GM12878 (cell line): ENCODE results near the gene CSNK1G3. TPM values are rescaled to one million over a fixed set of nuclear protein-coding genes. Genes with fewer than 3 reads are reported as not detected.

Source experiments
- ATAC-seq: fragments of 200-7000 bp; cut with Tn5 transposase; 3 replicates; pipeline ENCODE4 v1.9.1; 2020; ENCODE audit warnings: mild to moderate bottlenecking, moderate library complexity
- BruUV-seq: library from RNA; stranded (reverse); fragments of 400-500 nt; replicated peaks from 2 replicates; lab custom pipeline; 2021; lab: Mats Ljungman, UMichigan
- CTCF ChIA-PET: fragments of 300-600 bp; sonication (Branson Sonifier 250); formaldehyde crosslinking; extraction: SDS; loops from one replicate; lab custom pipeline; 2021; ENCODE audit warnings: inconsistent platforms; lab: Yijun Ruan, JAX
- POLR2A ChIA-PET: fragments of 350-600 bp; formaldehyde crosslinking; extraction: SDS; loops from one replicate; lab custom pipeline; 2021; ENCODE audit warnings: inconsistent platforms; lab: Charles Lee
- RAD21 ChIA-PET: fragments of 300-600 bp; sonication (Branson Sonifier 250); formaldehyde crosslinking; loops from one replicate; lab custom pipeline; 2023; ENCODE audit warnings: antibody characterized with exemption; ENCODE audit not compliant: unreplicated experiment; lab: Charles Lee
- SMC1A ChIA-PET: fragments of 300-600 bp; sonication (Branson Sonifier 250); formaldehyde crosslinking; loops from one replicate; lab custom pipeline; 2023; ENCODE audit not compliant: unreplicated experiment, uncharacterized antibody; lab: Charles Lee
- DNase-seq: peaks from one replicate; pipeline ENCODE4 v3.0.0-alpha.2; 2011; ENCODE audit warnings: low read depth, low spot score
- FAIRE-seq: peaks from 3 replicates; lab custom pipeline; 2011; peaks lifted over from hg19 to GRCh38; lab: Jason Lieb, UNC
- H2AFZ ChIP-seq: 2 replicates; pipeline ENCODE4 v1.6.0; 2011; ENCODE audit warnings: low read depth, low read length, control low read depth; ENCODE audit not compliant: control insufficient read depth
- H3K27ac ChIP-seq: 2 replicates; pipeline ENCODE4 v1.5.1; 2011; ENCODE audit warnings: control low read depth; ENCODE audit not compliant: control insufficient read depth, insufficient read depth
- H3K27me3 ChIP-seq, 2 experiments: replicated peaks in 1 of 2; 2 replicates each; pipeline versions ENCODE4 v1.6.0 to v1.6.1; 2011; ENCODE audit warnings: low read length in 1 of 2; ENCODE audit not compliant: control insufficient read depth in 2 of 2, insufficient read depth in 2 of 2
- H3K36me3 ChIP-seq, 2 experiments: 2 replicates each; pipeline ENCODE4 v1.5.1; 2011; ENCODE audit warnings: low read length in 1 of 2; ENCODE audit not compliant: control insufficient read depth in 2 of 2, insufficient read depth in 2 of 2
- H3K4me1 ChIP-seq: 2 replicates; pipeline ENCODE4 v1.6.1; 2011; ENCODE audit warnings: mild to moderate bottlenecking, low read length, moderate library complexity, mixed read lengths; ENCODE audit not compliant: control insufficient read depth, insufficient read depth
- H3K4me2 ChIP-seq: 2 replicates; pipeline ENCODE4 v1.6.0; 2011; ENCODE audit warnings: control low read depth; ENCODE audit not compliant: control insufficient read depth, insufficient read depth
- H3K4me3 ChIP-seq: fragments of 200-600 bp; sonication (generic); 2 replicates; pipeline ENCODE4 v1.5.1; 2016
- H3K79me2 ChIP-seq: 2 replicates; pipeline ENCODE4 v1.6.0; 2011; ENCODE audit warnings: low read length; ENCODE audit not compliant: control insufficient read depth, insufficient read depth
- H3K9ac ChIP-seq: 2 replicates; pipeline ENCODE4 v1.8.0; 2011; ENCODE audit warnings: low read length, control low read depth, mixed read lengths; ENCODE audit not compliant: control insufficient read depth, insufficient read depth
- H3K9me3 ChIP-seq: replicated peaks from 3 replicates; pipeline ENCODE4 v1.5.1; 2011; ENCODE audit warnings: mild to moderate bottlenecking, low read length; ENCODE audit not compliant: control insufficient read depth, insufficient read depth
- H4K20me1 ChIP-seq: 2 replicates; pipeline ENCODE4 v1.6.0; 2011; ENCODE audit not compliant: control insufficient read depth, insufficient read depth
- ASH2L ChIP-seq: fragments of 300-600, 200-600 bp; sonication (generic); IDR thresholded peaks from 2 replicates; pipeline ENCODE4 v1.6.1; 2017; ENCODE audit warnings: low read depth, mild to moderate bottlenecking, borderline replicate concordance
- BHLHE40 ChIP-seq, 2 experiments: fragments of 450-650 bp in 1 of 2; IDR thresholded peaks; 2 replicates each; pipeline ENCODE4 v1.6.1; 2011 to 2017; ENCODE audit warnings: low read depth in 2 of 2, borderline replicate concordance in 1 of 2, improper control_type of control experiment in 1 of 2, low read length in 1 of 2, mild to moderate bottlenecking in 1 of 2
- CREM ChIP-seq: IDR thresholded peaks from 2 replicates; pipeline ENCODE4 v1.6.1; 2014; ENCODE audit warnings: antibody characterized with exemption, low read depth
- GABPA ChIP-seq: IDR thresholded peaks from 2 replicates; pipeline ENCODE4 v1.6.1; 2014; ENCODE audit warnings: antibody characterized with exemption, low read depth, mild to moderate bottlenecking, inconsistent platforms
- IRF4 ChIP-seq: IDR thresholded peaks from 2 replicates; pipeline ENCODE4 v1.6.1; 2011; ENCODE audit warnings: low read depth, low read length
- MTA3 ChIP-seq: IDR thresholded peaks from 2 replicates; pipeline ENCODE4 v1.6.1; 2012; ENCODE audit warnings: low read length, inconsistent platforms, borderline replicate concordance
- NFYA ChIP-seq: IDR thresholded peaks from 2 replicates; pipeline ENCODE4 v1.6.1; 2011; ENCODE audit warnings: low read depth, mild to moderate bottlenecking, low read length, improper control_type of control experiment, borderline replicate concordance
- NR2C2 ChIP-seq: IDR thresholded peaks from 2 replicates; pipeline ENCODE4 v1.6.1; 2011; ENCODE audit warnings: borderline replicate concordance, low read depth; ENCODE audit not compliant: control insufficient read depth, insufficient read length
- NRF1 ChIP-seq: conservative IDR thresholded peaks from 2 replicates; pipeline ENCODE4 v1.6.1; 2011; ENCODE audit warnings: mild to moderate bottlenecking, low read depth, low read length, improper control_type of control experiment
- PAX8 ChIP-seq: fragments of 450-650 bp; IDR thresholded peaks from 2 replicates; pipeline ENCODE4 v1.6.1; 2017; ENCODE audit warnings: mild to moderate bottlenecking, moderate library complexity
- RB1 ChIP-seq: fragments of 450-650 bp; formaldehyde crosslinking; IDR thresholded peaks from 2 replicates; pipeline ENCODE4 v1.6.1; 2017; ENCODE audit warnings: mild to moderate bottlenecking, borderline replicate concordance
- RUNX3 ChIP-seq: IDR thresholded peaks from 2 replicates; pipeline ENCODE4 v1.6.1; 2012; ENCODE audit warnings: low read length, inconsistent platforms
- SREBF2 ChIP-seq: IDR thresholded peaks from 2 replicates; pipeline ENCODE4 v1.6.1; 2012; ENCODE audit warnings: mild to moderate bottlenecking, low read length
- TCF7 ChIP-seq: IDR thresholded peaks from 2 replicates; pipeline ENCODE4 v1.6.1; 2014; ENCODE audit warnings: antibody characterized with exemption, borderline replicate concordance
- ZNF274 ChIP-seq: IDR thresholded peaks from one replicate; pipeline ENCODE4 v1.8.0; 2011; ENCODE audit not compliant: insufficient read length, insufficient read depth
- WGBS: methylation state at CpG from one replicate; pipeline ENCODE4 v1.1.6; 2016; ENCODE audit warnings: low lambda C conversion rate; ENCODE audit not compliant: insufficient replicate concordance, insufficient coverage; ENCODE audit errors: missing lambda C conversion rate; 5-methylcytosine and 5-hydroxymethylcytosine counted together
- in situ Hi-C: fragments of 300-500 bp; cut with MboI; formaldehyde crosslinking; loops from 9 replicates; pipeline ENCODE4 v1.14.3; 2018; ENCODE audit warnings: mixed read lengths
- intact Hi-C: fragments of 100-400 bp; cut with micrococcal nuclease; formaldehyde crosslinking; loops from one replicate; pipeline ENCODE4 v1.14.2; 2022; ENCODE audit not compliant: unreplicated experiment
- polyA plus RNA-seq, 11 experiments: library from polyadenylated mRNA; depleted of rRNA in 4 of 11; unstranded in 6 of 11; stranded (reverse) in 5 of 11; fragments of >200 nt; fragmentation: Nextera tagmentation in 4 of 11; fragmentation: Illumina TruSeq in 1 of 11; extraction: Ambion mirVana in 4 of 11; extraction: Trizol in 1 of 11; gene quantifications; 1 replicate in 1 of 11; 2 replicates in 10 of 11; pipeline versions ENCODE4 v1.2.1 to v1.2.3, GENCODE V29; 2011 to 2016; ENCODE audit warnings: inconsistent platforms in 2 of 11, missing spikeins in 2 of 11, low read depth in 1 of 11
- total RNA-seq, 4 experiments: library from RNA; depleted of rRNA in 3 of 4; stranded (reverse); fragments of >200 nt in 3 of 4; fragmentation: Illumina TruSeq in 1 of 4; extraction: Trizol in 1 of 4; gene quantifications; 2 replicates each; pipeline versions ENCODE4 v1.2.1 to v1.2.3, GENCODE V29; 2013 to 2021
- TF ChIP-seq, protein P1 (sequence below), 3 experiments: IDR thresholded peaks in 2 of 3; conservative IDR thresholded peaks in 1 of 3; 2 replicates each; pipeline ENCODE4 v1.5.1; 2011; ENCODE audit warnings: low read depth in 3 of 3, low read length in 3 of 3, mild to moderate bottlenecking in 3 of 3, control low read depth in 2 of 3, moderate library complexity in 2 of 3, inconsistent platforms in 1 of 3, mixed read lengths in 1 of 3; ENCODE audit not compliant: control insufficient read depth in 2 of 3, insufficient read depth in 1 of 3; ENCODE audit errors: extremely low read depth in 1 of 3
- TF ChIP-seq, protein P2 (sequence below): fragments of 450-650 bp; IDR thresholded peaks from 2 replicates; pipeline ENCODE4 v1.6.1; 2017; ENCODE audit warnings: mild to moderate bottlenecking
- TF ChIP-seq, protein P3 (sequence below): fragments of 450-650 bp; IDR thresholded peaks from 2 replicates; pipeline ENCODE4 v1.6.1; 2014; ENCODE audit warnings: mild to moderate bottlenecking

Gene CSNK1G3
- total and polyA plus RNA-seq, 10 of the 15 experiments (the other 5 are each of a cell fraction or from before 2014, with no cell fraction given), result 7.4 to 24.1 (median 17.9) TPM

DNA sequence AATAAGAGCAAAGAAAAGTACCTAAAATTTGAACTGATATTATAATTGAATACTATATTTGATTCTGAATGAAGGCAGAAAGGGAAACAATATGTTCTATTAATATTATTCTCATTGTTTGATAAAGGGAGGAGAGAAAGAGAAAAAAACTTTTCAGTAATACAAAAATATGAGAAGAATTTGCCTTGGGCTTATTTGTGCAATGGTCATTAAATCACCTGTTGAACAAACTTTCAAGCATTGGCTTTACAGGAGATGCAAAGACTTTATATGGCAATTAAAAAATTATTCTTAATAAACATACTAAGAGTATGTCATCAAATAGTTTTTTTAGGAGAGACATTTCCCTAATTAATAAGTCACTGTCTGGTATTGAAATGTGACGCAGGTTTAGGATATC lies 85.0 kb downstream of the CSNK1G3 start (continued):
- TF ChIP-seq, protein P1, sequence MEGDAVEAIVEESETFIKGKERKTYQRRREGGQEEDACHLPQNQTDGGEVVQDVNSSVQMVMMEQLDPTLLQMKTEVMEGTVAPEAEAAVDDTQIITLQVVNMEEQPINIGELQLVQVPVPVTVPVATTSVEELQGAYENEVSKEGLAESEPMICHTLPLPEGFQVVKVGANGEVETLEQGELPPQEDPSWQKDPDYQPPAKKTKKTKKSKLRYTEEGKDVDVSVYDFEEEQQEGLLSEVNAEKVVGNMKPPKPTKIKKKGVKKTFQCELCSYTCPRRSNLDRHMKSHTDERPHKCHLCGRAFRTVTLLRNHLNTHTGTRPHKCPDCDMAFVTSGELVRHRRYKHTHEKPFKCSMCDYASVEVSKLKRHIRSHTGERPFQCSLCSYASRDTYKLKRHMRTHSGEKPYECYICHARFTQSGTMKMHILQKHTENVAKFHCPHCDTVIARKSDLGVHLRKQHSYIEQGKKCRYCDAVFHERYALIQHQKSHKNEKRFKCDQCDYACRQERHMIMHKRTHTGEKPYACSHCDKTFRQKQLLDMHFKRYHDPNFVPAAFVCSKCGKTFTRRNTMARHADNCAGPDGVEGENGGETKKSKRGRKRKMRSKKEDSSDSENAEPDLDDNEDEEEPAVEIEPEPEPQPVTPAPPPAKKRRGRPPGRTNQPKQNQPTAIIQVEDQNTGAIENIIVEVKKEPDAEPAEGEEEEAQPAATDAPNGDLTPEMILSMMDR (IDR thresholded peaks at IDR 0.05 in 2 of 3, conservative IDR thresholded peaks at IDR 0.05 in 1 of 3; ENCODE audit: control insufficient read depth in 2 of 3, extremely low read depth in 1 of 3, insufficient read depth in 1 of 3, low read depth in 3 of 3, low read length in 3 of 3), result no peak
- TF ChIP-seq RUNX3, result no peak
- TF ChIP-seq SREBF2, result no peak

DNA sequence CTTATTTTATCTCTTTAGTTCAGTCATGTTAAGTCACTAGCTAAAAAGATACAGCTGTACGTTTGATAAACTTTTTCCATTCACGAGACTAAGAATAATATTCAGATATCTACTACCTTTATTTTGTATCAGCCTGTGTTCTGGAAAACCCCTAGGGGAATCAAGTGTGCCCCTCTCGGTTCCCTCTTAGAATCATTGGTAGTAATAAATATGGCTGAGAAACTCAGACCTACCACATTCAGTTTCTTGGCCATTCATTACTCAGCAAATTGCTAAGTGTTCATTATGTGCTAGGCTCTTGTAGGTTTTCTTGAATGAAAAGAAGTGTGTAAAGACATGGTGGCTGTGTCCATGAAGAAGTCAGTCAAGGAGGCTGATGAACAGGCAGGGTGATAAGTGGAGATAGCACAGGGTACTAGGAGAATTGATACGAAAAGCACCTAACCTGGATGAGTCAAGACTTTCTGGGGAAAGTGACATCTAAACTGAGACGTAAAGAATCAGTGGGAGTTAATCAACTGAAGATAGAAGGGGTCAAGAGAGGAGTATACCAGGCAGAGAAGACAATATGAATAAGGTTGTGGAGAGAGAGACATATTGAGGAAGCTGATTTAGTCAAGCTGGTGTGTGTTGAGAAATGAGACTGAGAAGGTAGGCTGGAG lies 86.2 kb downstream of the CSNK1G3 start:
- intact Hi-C loops (no loop called here), in situ Hi-C loops (no loop called here)
- peak overlapping the region; percentile 40 for H3K27ac ChIP-seq
- no peaks in the 10 kb centered on the region for H4K20me1 ChIP-seq
- no peaks in the 10 kb centered on the region for H3K27me3 ChIP-seq
- H3K79me2 ChIP-seq, result no peaks in the 10 kb centered on the region
- DNase-seq (peak; percentile 8), ATAC-seq (peak; percentile 81), FAIRE-seq (no peak)
- ChIA-PET RAD21 (interaction anchor here (0.8 to 2.1 kb wide), 2 partner anchors 10 to 175 kb away, joined by 3 to 4 read pairs; partner anchors contain the start of gene CEP120), CTCF (interaction anchor here (0.8 kb wide), 1 partner anchor 10 kb away, joined by 3 read pairs; no protein-coding TSS in a partner anchor), POLR2A (interaction anchor here (0.6 kb wide), 1 partner anchor 10 kb away, joined by 3 read pairs; no protein-coding TSS in a partner anchor), SMC1A (interaction anchor here (1.0 to 1.2 kb wide), 3 partner anchors 8 to 175 kb away, joined by 3 to 5 read pairs (median 4); partner anchors contain the start of gene CEP120)
- no peaks in the 10 kb centered on the region for H3K4me1 ChIP-seq
- no peak overlapping the region for H3K4me3 ChIP-seq
- H3K9ac ChIP-seq, result no peak overlapping the region
- WGBS, result 23% methylated on average over 5 of the region's 5 CpGs
- H3K4me2 ChIP-seq, result no peak overlapping the region
- no peak overlapping the region for H2AFZ ChIP-seq
- BruUV-seq, result no TSS peak
- H3K36me3 ChIP-seq, result peaks cover 0 to 9% of the 10 kb centered on the region in 2 experiments; a peak in 1 of 4 replicates
- H3K9me3 ChIP-seq, result no peaks in the 10 kb centered on the region
- TF ChIP-seq CREM (no peak), NFYA (no peak), TCF7 (no peak), GABPA (no peak), IRF4 (no peak), NR2C2 (no peak), BHLHE40 (IDR thresholded peaks at IDR 0.05; ENCODE audit: borderline replicate concordance in 1 of 2, low read depth in 2 of 2, low read length in 1 of 2) (0 out of 4 replicates have a peak, but pooled peaks of 1 of the 2 experiments have one; percentile 18), ASH2L (no peak), PAX8 (no peak), ZNF274 (no peak), MTA3 (no peak), RB1 (no peak), NRF1 (no peak)
- TF ChIP-seq, protein P2, sequence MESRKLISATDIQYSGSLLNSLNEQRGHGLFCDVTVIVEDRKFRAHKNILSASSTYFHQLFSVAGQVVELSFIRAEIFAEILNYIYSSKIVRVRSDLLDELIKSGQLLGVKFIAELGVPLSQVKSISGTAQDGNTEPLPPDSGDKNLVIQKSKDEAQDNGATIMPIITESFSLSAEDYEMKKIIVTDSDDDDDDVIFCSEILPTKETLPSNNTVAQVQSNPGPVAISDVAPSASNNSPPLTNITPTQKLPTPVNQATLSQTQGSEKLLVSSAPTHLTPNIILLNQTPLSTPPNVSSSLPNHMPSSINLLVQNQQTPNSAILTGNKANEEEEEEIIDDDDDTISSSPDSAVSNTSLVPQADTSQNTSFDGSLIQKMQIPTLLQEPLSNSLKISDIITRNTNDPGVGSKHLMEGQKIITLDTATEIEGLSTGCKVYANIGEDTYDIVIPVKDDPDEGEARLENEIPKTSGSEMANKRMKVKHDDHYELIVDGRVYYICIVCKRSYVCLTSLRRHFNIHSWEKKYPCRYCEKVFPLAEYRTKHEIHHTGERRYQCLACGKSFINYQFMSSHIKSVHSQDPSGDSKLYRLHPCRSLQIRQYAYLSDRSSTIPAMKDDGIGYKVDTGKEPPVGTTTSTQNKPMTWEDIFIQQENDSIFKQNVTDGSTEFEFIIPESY, result no peak
- TF ChIP-seq, protein P3, sequence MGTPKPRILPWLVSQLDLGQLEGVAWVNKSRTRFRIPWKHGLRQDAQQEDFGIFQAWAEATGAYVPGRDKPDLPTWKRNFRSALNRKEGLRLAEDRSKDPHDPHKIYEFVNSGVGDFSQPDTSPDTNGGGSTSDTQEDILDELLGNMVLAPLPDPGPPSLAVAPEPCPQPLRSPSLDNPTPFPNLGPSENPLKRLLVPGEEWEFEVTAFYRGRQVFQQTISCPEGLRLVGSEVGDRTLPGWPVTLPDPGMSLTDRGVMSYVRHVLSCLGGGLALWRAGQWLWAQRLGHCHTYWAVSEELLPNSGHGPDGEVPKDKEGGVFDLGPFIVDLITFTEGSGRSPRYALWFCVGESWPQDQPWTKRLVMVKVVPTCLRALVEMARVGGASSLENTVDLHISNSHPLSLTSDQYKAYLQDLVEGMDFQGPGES, result no peak
